Measurements from ENCODE around the gene FOXO6. TPM values are rescaled to one million over a fixed set of nuclear protein-coding genes. Genes with fewer than 3 reads are reported as not detected.

FOXO6 gene
- total RNA-seq, 5 donors from 2014 or later (not counting 1 experiment from before 2014, with no cell fraction given), result 0.13 to 0.70 (median 0.63) TPM; not detected in 2

GRCh38 chr1:41401899-41402298 is 40.7 kb downstream of the FOXO6 start:
- H3K27me3 Mint-ChIP-seq, result peaks cover 11 to 48% of the 10 kb centered on the region in 2 donors
- ATAC-seq (replicated peaks in 1 of 4) (no peak), DNase-seq (no peak)
- peaks cover 0 to 4% (median 0%) of the 10 kb centered on the region in 3 donors for H3K9me3 Mint-ChIP-seq
- H3K36me3 Mint-ChIP-seq, result no peaks in the 10 kb centered on the region
- H3K27ac Mint-ChIP-seq, result no peak overlapping the region
- no peaks in the 10 kb centered on the region for H3K4me1 Mint-ChIP-seq
- Histone ChIP-seq H3K27me3 (replicated peaks in 1 of 2; ENCODE audit: control insufficient read depth in 2 of 2, extremely low read depth in 1 of 2, insufficient read depth in 2 of 2, low read length in 1 of 2) (peaks cover 0 to 51% of the 10 kb centered on the region in 2 experiments), H3K4me1 (ENCODE audit: control insufficient read depth in 1 of 2, extremely low read depth in 1 of 2, insufficient read depth in 2 of 2, low read length in 2 of 2) (peaks cover 0 to 5% of the 10 kb centered on the region in 2 experiments), H3K36me3 (ENCODE audit: control insufficient read depth in 2 of 2, extremely low read depth in 1 of 2, insufficient read depth in 1 of 2, low read length in 1 of 2) (no peaks in the 10 kb centered on the region), H3K4me3 (ENCODE audit: control insufficient read depth in 1 of 2, extremely low read depth in 1 of 2, low read length in 1 of 2) (no peak overlapping the region), H3K27ac (ENCODE audit: low read length) (no peak overlapping the region), H3K9me3 (no peaks in the 10 kb centered on the region)
- ChIA-PET CTCF (no interaction called here), POLR2A (no interaction called here)
- WGBS (ENCODE audit: insufficient coverage), result no CpG with 5 or more reads among the region's 2 CpGs
- H3K4me3 Mint-ChIP-seq, result no peak overlapping the region

GRCh38 chr1:41404308-41404761 is 43.1 kb downstream of the FOXO6 start:
- ATAC-seq (replicated peaks in 1 of 4) (peak in 1 of 4 experiments; percentile 81), DNase-seq (peak in 11 of 35 experiments; percentile 6 to 31 (median 15))
- POLR2A ChIA-PET, result no interaction called here
- H3K27me3 ChIP-seq (replicated peaks in 1 of 2; ENCODE audit: control insufficient read depth in 2 of 2, extremely low read depth in 1 of 2, insufficient read depth in 2 of 2, low read length in 1 of 2), result peaks cover 0 to 59% of the 10 kb centered on the region in 2 experiments
- peaks cover 0 to 5% of the 10 kb centered on the region in 2 experiments for H3K4me1 ChIP-seq (ENCODE audit: control insufficient read depth in 1 of 2, extremely low read depth in 1 of 2, insufficient read depth in 2 of 2, low read length in 2 of 2)
- Mint-ChIP-seq H3K27ac (no peak overlapping the region), H3K27me3 (peaks cover 19 to 50% of the 10 kb centered on the region in 2 donors), H3K36me3 (no peaks in the 10 kb centered on the region), H3K4me3 (no peak overlapping the region), H3K9me3 (peaks cover 0 to 4% (median 0%) of the 10 kb centered on the region in 3 donors), H3K4me1 (no peaks in the 10 kb centered on the region)
- no peaks in the 10 kb centered on the region for H3K9me3 ChIP-seq
- CTCF ChIA-PET, result no interaction called here
- no peak overlapping the region for H3K27ac ChIP-seq (ENCODE audit: low read length)
- 3% methylated on average over 5 of the region's 10 CpGs for WGBS (ENCODE audit: insufficient coverage)
- no peak overlapping the region for H3K4me3 ChIP-seq (ENCODE audit: control insufficient read depth in 1 of 2, extremely low read depth in 1 of 2, low read length in 1 of 2)
- no peaks in the 10 kb centered on the region for H3K36me3 ChIP-seq (ENCODE audit: control insufficient read depth in 2 of 2, extremely low read depth in 1 of 2, insufficient read depth in 1 of 2, low read length in 1 of 2)

GRCh38 chr1:41407664-41408252 is 46.5 kb downstream of the FOXO6 start:
- Histone ChIP-seq H3K27me3 (replicated peaks in 1 of 2; ENCODE audit: control insufficient read depth in 2 of 2, extremely low read depth in 1 of 2, insufficient read depth in 2 of 2, low read length in 1 of 2) (peaks cover 0 to 57% of the 10 kb centered on the region in 2 experiments), H3K36me3 (ENCODE audit: control insufficient read depth in 2 of 2, extremely low read depth in 1 of 2, insufficient read depth in 1 of 2, low read length in 1 of 2) (no peaks in the 10 kb centered on the region), H3K9me3 (no peaks in the 10 kb centered on the region), H3K27ac (ENCODE audit: low read length) (no peak overlapping the region), H3K4me3 (ENCODE audit: control insufficient read depth in 1 of 2, extremely low read depth in 1 of 2, low read length in 1 of 2) (no peak overlapping the region), H3K4me1 (ENCODE audit: control insufficient read depth in 1 of 2, extremely low read depth in 1 of 2, insufficient read depth in 2 of 2, low read length in 2 of 2) (peaks cover 0 to 5% of the 10 kb centered on the region in 2 experiments)
- ChIA-PET CTCF (no interaction called here), POLR2A (no interaction called here)
- ATAC-seq (replicated peaks in 1 of 4) (no peak), DNase-seq (no peak)
- Mint-ChIP-seq H3K9me3 (peaks cover 3 to 5% (median 5%) of the 10 kb centered on the region in 3 donors), H3K27ac (no peak overlapping the region), H3K27me3 (peaks cover 21 to 42% of the 10 kb centered on the region in 2 donors), H3K36me3 (no peaks in the 10 kb centered on the region), H3K4me3 (no peak overlapping the region), H3K4me1 (no peaks in the 10 kb centered on the region)
- whole genome bisulfite sequencing (ENCODE audit: insufficient coverage), result 61% methylated on average over 8 of the region's 14 CpGs

GRCh38 chr1:41408691-41409090 is 47.5 kb downstream of the FOXO6 start:
- H3K36me3 Mint-ChIP-seq, result no peaks in the 10 kb centered on the region

GRCh38 chr1:41409825-41410224 is 48.6 kb downstream of the FOXO6 start:
- Mint-ChIP-seq H3K9me3 (peaks cover 3 to 5% (median 5%) of the 10 kb centered on the region in 3 donors), H3K36me3 (no peaks in the 10 kb centered on the region), H3K27ac (no peak overlapping the region), H3K4me3 (no peak overlapping the region), H3K27me3 (peaks cover 17 to 30% of the 10 kb centered on the region in 2 donors), H3K4me1 (no peaks in the 10 kb centered on the region)
- ChIA-PET POLR2A (no interaction called here), CTCF (no interaction called here)
- no peak for ATAC-seq (replicated peaks in 1 of 4)
- H3K27me3 ChIP-seq (replicated peaks in 1 of 2; ENCODE audit: control insufficient read depth in 2 of 2, extremely low read depth in 1 of 2, insufficient read depth in 2 of 2, low read length in 1 of 2), result peaks cover 0 to 56% of the 10 kb centered on the region in 2 experiments
- no peak for DNase-seq
- H3K36me3 ChIP-seq (ENCODE audit: control insufficient read depth in 2 of 2, extremely low read depth in 1 of 2, insufficient read depth in 1 of 2, low read length in 1 of 2), result no peaks in the 10 kb centered on the region
- H3K4me3 ChIP-seq (ENCODE audit: control insufficient read depth in 1 of 2, extremely low read depth in 1 of 2, low read length in 1 of 2), result no peak overlapping the region
- H3K9me3 ChIP-seq, result no peaks in the 10 kb centered on the region
- H3K27ac ChIP-seq (ENCODE audit: low read length), result no peak overlapping the region
- no CpG with 5 or more reads among the region's 7 CpGs for WGBS (ENCODE audit: insufficient coverage)
- H3K4me1 ChIP-seq (ENCODE audit: control insufficient read depth in 1 of 2, extremely low read depth in 1 of 2, insufficient read depth in 2 of 2, low read length in 2 of 2), result no peaks in the 10 kb centered on the region

More at GRCh38 chr1:41408691-41409090, 47.5 kb downstream of the FOXO6 start:
- Histone ChIP-seq H3K36me3 (ENCODE audit: control insufficient read depth in 2 of 2, extremely low read depth in 1 of 2, insufficient read depth in 1 of 2, low read length in 1 of 2) (no peaks in the 10 kb centered on the region), H3K4me1 (ENCODE audit: control insufficient read depth in 1 of 2, extremely low read depth in 1 of 2, insufficient read depth in 2 of 2, low read length in 2 of 2) (peaks cover 0 to 5% of the 10 kb centered on the region in 2 experiments), H3K9me3 (no peaks in the 10 kb centered on the region), H3K27me3 (replicated peaks in 1 of 2; ENCODE audit: control insufficient read depth in 2 of 2, extremely low read depth in 1 of 2, insufficient read depth in 2 of 2, low read length in 1 of 2) (peaks cover 0 to 59% of the 10 kb centered on the region in 2 experiments), H3K4me3 (ENCODE audit: control insufficient read depth in 1 of 2, extremely low read depth in 1 of 2, low read length in 1 of 2) (no peak overlapping the region), H3K27ac (ENCODE audit: low read length) (no peak overlapping the region)
- DNase-seq (no peak), ATAC-seq (replicated peaks in 1 of 4) (no peak)
- Mint-ChIP-seq H3K27ac (no peak overlapping the region), H3K9me3 (peaks cover 3 to 5% (median 5%) of the 10 kb centered on the region in 3 donors), H3K4me1 (no peaks in the 10 kb centered on the region), H3K4me3 (no peak overlapping the region), H3K27me3 (peaks cover 18 to 36% of the 10 kb centered on the region in 2 donors)
- ChIA-PET CTCF (no interaction called here), POLR2A (no interaction called here)
- WGBS (ENCODE audit: insufficient coverage), result 62% methylated on average over 3 of the region's 6 CpGs

- Mint-ChIP-seq H3K9me3 (peaks cover 3 to 5% (median 5%) of the 10 kb centered on the region in 3 donors), H3K4me1 (no peaks in the 10 kb centered on the region), H3K4me3 (no peak overlapping the region), H3K36me3 (no peaks in the 10 kb centered on the region), H3K27me3 (peaks cover 17 to 24% of the 10 kb centered on the region in 2 donors), H3K27ac (no peak overlapping the region)
- ChIA-PET POLR2A (no interaction called here), CTCF (no interaction called here)
- no peaks in the 10 kb centered on the region for H3K36me3 ChIP-seq (ENCODE audit: control insufficient read depth in 2 of 2, extremely low read depth in 1 of 2, insufficient read depth in 1 of 2, low read length in 1 of 2)
- DNase-seq, result no peak
- 88% methylated on average over 3 of the region's 3 CpGs for WGBS (ENCODE audit: insufficient coverage)
- no peak for ATAC-seq (replicated peaks in 1 of 4)
- no peak overlapping the region for H3K4me3 ChIP-seq (ENCODE audit: control insufficient read depth in 1 of 2, extremely low read depth in 1 of 2, low read length in 1 of 2)
- peaks cover 0 to 55% of the 10 kb centered on the region in 2 experiments for H3K27me3 ChIP-seq (replicated peaks in 1 of 2; ENCODE audit: control insufficient read depth in 2 of 2, extremely low read depth in 1 of 2, insufficient read depth in 2 of 2, low read length in 1 of 2)
- H3K27ac ChIP-seq (ENCODE audit: low read length), result no peak overlapping the region
- H3K9me3 ChIP-seq, result no peaks in the 10 kb centered on the region
- H3K4me1 ChIP-seq (ENCODE audit: control insufficient read depth in 1 of 2, extremely low read depth in 1 of 2, insufficient read depth in 2 of 2, low read length in 2 of 2), result no peaks in the 10 kb centered on the region
Measured at GRCh38 chr1:41410462-41410861, 49.2 kb downstream of the FOXO6 start.
